ENCODE data around the gene OARD1.

OARD1 gene

GRCh38 chr6:41073968-41074691 is 2.0 kb upstream of the OARD1 start:
- H3K36me3 ChIP-seq (ENCODE audit: insufficient read depth, low read depth, low read length) = peaks cover 37% of the 10 kb centered on the region
- no peaks in the 10 kb centered on the region for H3K9me3 ChIP-seq (ENCODE audit: insufficient read depth, low read depth, low read length)
- H3K9ac ChIP-seq (ENCODE audit: low read depth, low read length) = peak overlapping the region; percentile 99; the same call in 1 of the 2 replicates
- H3K4me1 ChIP-seq (ENCODE audit: insufficient read depth, low read length) = peaks cover 21% of the 10 kb centered on the region; the same call in 1 of the 2 replicates
- peak overlapping the region; percentile 75 for H3K27ac ChIP-seq (ENCODE audit: low read length)
- no peaks in the 10 kb centered on the region for H3K27me3 ChIP-seq (ENCODE audit: insufficient read depth, low read length)
- peak overlapping the region; percentile 80 for H3K4me3 ChIP-seq (ENCODE audit: low read length)

GRCh38 chr6:41073203-41073967 is 1.2 kb upstream of the OARD1 start:
- Histone ChIP-seq H3K9ac (ENCODE audit: low read depth, low read length) (peak overlapping the region; percentile 99), H3K36me3 (ENCODE audit: insufficient read depth, low read depth, low read length) (peaks cover 37% of the 10 kb centered on the region), H3K4me3 (ENCODE audit: low read length) (peak overlapping the region; percentile 80), H3K27me3 (ENCODE audit: insufficient read depth, low read length) (no peaks in the 10 kb centered on the region), H3K9me3 (ENCODE audit: insufficient read depth, low read depth, low read length) (no peaks in the 10 kb centered on the region), H3K4me1 (ENCODE audit: insufficient read depth, low read length) (peaks cover 21% of the 10 kb centered on the region; the same call in 1 of the 2 replicates), H3K27ac (ENCODE audit: low read length) (peak overlapping the region; percentile 83)

DNA sequence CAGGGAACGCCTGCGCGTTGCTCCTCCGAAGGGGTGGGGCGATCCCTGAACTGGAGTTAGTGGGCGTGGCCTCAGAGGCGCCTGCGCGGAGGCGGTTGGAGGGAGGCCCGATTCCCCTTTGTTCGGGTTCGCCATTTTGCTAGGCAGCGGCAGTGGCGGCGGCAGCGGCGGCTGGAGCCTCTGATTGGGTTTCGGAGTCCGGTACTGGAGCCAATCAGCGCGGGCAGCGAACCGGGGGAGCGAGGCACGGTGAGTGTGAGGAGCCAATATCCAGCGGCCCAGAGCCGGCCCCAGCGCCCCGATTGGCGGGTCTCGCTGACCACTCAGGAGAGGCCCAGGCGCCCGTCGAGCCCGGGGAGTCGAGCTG is 663 bp upstream of the OARD1 start, which contains the start of gene NFYA:
Gene NFYA (plus strand): TSS at position 139 of the 367 bp plus-strand sequence. CDS start 6,116 bp downstream, outside the sequence.
- H3K9me3 ChIP-seq (ENCODE audit: insufficient read depth, low read depth, low read length) = no peaks in the 10 kb centered on the region

GRCh38 chr6:41071501-41071922 is 644 bp downstream of the OARD1 start:
- peaks cover 49% of the 10 kb centered on the region for H3K36me3 ChIP-seq (ENCODE audit: insufficient read depth, low read depth, low read length)
- H3K9ac ChIP-seq (ENCODE audit: low read depth, low read length) = peak overlapping the region; percentile 99
- H3K9me3 ChIP-seq (ENCODE audit: insufficient read depth, low read depth, low read length) = no peaks in the 10 kb centered on the region
- H3K27me3 ChIP-seq (ENCODE audit: insufficient read depth, low read length) = no peaks in the 10 kb centered on the region
- peak overlapping the region; percentile 84 for H3K4me3 ChIP-seq (ENCODE audit: low read length)
- H3K4me1 ChIP-seq (ENCODE audit: insufficient read depth, low read length) = peaks cover 21% of the 10 kb centered on the region; the same call in 1 of the 2 replicates
- peak overlapping the region; percentile 99 for H3K27ac ChIP-seq (ENCODE audit: low read length)

More for the DNA sequence above, 663 bp upstream of the OARD1 start, which contains the start of gene NFYA:
- H3K36me3 ChIP-seq (ENCODE audit: insufficient read depth, low read depth, low read length) = peaks cover 37% of the 10 kb centered on the region
- H3K4me3 ChIP-seq (ENCODE audit: low read length) = peak within 1 kb of the TSS; percentile 84
- H3K4me1 ChIP-seq (ENCODE audit: insufficient read depth, low read length) = peaks cover 21% of the 10 kb centered on the region; the same call in 1 of the 2 replicates
- peak within 1 kb of the TSS; percentile 99 for H3K27ac ChIP-seq (ENCODE audit: low read length)
- H3K9ac ChIP-seq (ENCODE audit: low read depth, low read length) = peak within 1 kb of the TSS; percentile 99
- no peaks in the 10 kb centered on the region for H3K27me3 ChIP-seq (ENCODE audit: insufficient read depth, low read length)

- Histone ChIP-seq H3K27ac (ENCODE audit: low read length) (no peak overlapping the region), H3K36me3 (ENCODE audit: insufficient read depth, low read depth, low read length) (peaks cover 77% of the 10 kb centered on the region), H3K27me3 (ENCODE audit: insufficient read depth, low read length) (no peaks in the 10 kb centered on the region), H3K4me3 (ENCODE audit: low read length) (no peak overlapping the region), H3K9ac (ENCODE audit: low read depth, low read length) (no peak overlapping the region), H3K4me1 (ENCODE audit: insufficient read depth, low read length) (peaks cover 9% of the 10 kb centered on the region; the same call in 1 of the 2 replicates), H3K9me3 (ENCODE audit: insufficient read depth, low read depth, low read length) (no peaks in the 10 kb centered on the region)
Measured at GRCh38 chr6:41066867-41067304, 5.3 kb downstream of the OARD1 start.

GRCh38 chr6:41065550-41066026 is 6.6 kb downstream of the OARD1 start:
- H3K27me3 ChIP-seq (ENCODE audit: insufficient read depth, low read length) = no peaks in the 10 kb centered on the region
- H3K4me3 ChIP-seq (ENCODE audit: low read length) = no peak overlapping the region
- no peaks in the 10 kb centered on the region for H3K9me3 ChIP-seq (ENCODE audit: insufficient read depth, low read depth, low read length)
- no peak overlapping the region for H3K9ac ChIP-seq (ENCODE audit: low read depth, low read length)
- H3K36me3 ChIP-seq (ENCODE audit: insufficient read depth, low read depth, low read length) = peaks cover 83% of the 10 kb centered on the region
- H3K27ac ChIP-seq (ENCODE audit: low read length) = no peak overlapping the region
- peaks cover 4% of the 10 kb centered on the region; the same call in 1 of the 2 replicates for H3K4me1 ChIP-seq (ENCODE audit: insufficient read depth, low read length)

DNA sequence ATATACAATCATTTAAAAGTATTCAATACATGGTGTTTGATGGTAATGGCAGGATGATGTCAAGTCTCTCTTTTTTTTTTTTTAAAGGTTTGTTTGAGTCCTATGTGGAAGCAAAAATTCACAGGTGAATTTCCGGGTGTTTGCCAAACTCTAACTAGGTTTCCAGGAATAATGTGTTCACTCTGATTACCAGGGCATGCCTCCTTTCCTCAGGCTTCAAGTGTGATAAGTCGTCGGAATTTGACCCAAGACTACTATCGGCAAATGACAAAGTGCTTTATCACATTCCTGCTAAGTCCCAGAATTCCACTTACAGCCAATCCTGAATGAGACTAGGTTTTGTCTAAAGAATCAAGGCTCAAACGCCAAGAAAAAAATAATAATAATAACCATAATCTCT is 7.3 kb downstream of the OARD1 start:
- Histone ChIP-seq H3K27ac (ENCODE audit: low read length) (no peak overlapping the region), H3K27me3 (ENCODE audit: insufficient read depth, low read length) (no peaks in the 10 kb centered on the region), H3K4me3 (ENCODE audit: low read length) (no peak overlapping the region), H3K4me1 (ENCODE audit: insufficient read depth, low read length) (no peaks in the 10 kb centered on the region), H3K9ac (ENCODE audit: low read depth, low read length) (no peak overlapping the region), H3K36me3 (ENCODE audit: insufficient read depth, low read depth, low read length) (peaks cover 75% of the 10 kb centered on the region), H3K9me3 (ENCODE audit: insufficient read depth, low read depth, low read length) (no peaks in the 10 kb centered on the region)

DNA sequence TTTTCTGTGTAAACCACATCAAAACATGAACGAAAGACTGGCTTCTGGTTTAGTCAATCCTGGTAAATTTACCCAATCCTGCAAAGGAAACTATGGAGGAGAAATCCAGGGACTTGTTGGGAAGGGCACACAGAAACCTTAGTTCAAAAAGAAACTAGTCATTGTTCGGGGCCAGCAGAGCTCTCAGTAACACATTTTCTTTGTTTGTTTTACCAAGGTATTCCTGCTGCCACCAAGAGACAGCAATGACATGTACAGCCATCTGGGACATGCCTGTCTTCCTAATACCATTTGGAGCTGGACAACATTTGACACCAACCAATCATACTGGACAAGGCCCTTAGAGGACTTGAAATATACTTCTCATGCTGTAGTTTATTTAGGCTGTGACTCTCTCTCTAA is 8.3 kb downstream of the OARD1 start:
- H3K4me3 ChIP-seq (ENCODE audit: low read length) = no peak overlapping the region
- H3K27me3 ChIP-seq (ENCODE audit: insufficient read depth, low read length) = no peaks in the 10 kb centered on the region
- H3K36me3 ChIP-seq (ENCODE audit: insufficient read depth, low read depth, low read length) = peaks cover 67% of the 10 kb centered on the region
- H3K9me3 ChIP-seq (ENCODE audit: insufficient read depth, low read depth, low read length) = no peaks in the 10 kb centered on the region
- H3K4me1 ChIP-seq (ENCODE audit: insufficient read depth, low read length) = 0 out of 2 replicates have a peak, but pooled peaks cover 4% of the 10 kb centered on the region
- H3K27ac ChIP-seq (ENCODE audit: low read length) = no peak overlapping the region
- no peak overlapping the region for H3K9ac ChIP-seq (ENCODE audit: low read depth, low read length)

DNA sequence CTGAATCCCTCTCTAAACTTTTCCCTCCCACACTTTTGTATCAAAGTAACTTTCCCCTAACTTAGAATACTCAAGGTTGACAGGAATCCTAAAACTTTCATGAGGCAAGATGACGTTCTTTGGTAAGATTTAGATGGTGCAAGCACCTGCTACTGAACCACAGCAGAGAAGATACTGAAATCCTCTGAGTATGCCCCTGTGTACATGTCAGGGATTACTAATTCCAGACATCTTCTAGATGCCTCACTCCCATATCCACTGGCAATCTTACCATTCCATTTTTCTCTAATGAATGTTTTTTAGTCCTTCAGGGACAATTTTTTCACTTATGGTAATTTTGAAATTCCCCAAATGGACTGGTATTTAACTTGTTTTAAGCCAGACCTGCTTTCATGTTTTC is 10.1 kb downstream of the OARD1 start:
- Histone ChIP-seq H3K4me3 (ENCODE audit: low read length) (no peak overlapping the region), H3K9ac (ENCODE audit: low read depth, low read length) (no peak overlapping the region), H3K27me3 (ENCODE audit: insufficient read depth, low read length) (no peaks in the 10 kb centered on the region), H3K27ac (ENCODE audit: low read length) (no peak overlapping the region), H3K4me1 (ENCODE audit: insufficient read depth, low read length) (0 out of 2 replicates have a peak, but pooled peaks cover 8% of the 10 kb centered on the region), H3K36me3 (ENCODE audit: insufficient read depth, low read depth, low read length) (peaks cover 48% of the 10 kb centered on the region), H3K9me3 (ENCODE audit: insufficient read depth, low read depth, low read length) (no peaks in the 10 kb centered on the region)

- H3K27ac ChIP-seq (ENCODE audit: low read length) = no peak overlapping the region
- 0 out of 2 replicates have a peak, but pooled peaks cover 8% of the 10 kb centered on the region for H3K4me1 ChIP-seq (ENCODE audit: insufficient read depth, low read length)
- no peaks in the 10 kb centered on the region for H3K27me3 ChIP-seq (ENCODE audit: insufficient read depth, low read length)
- H3K36me3 ChIP-seq (ENCODE audit: insufficient read depth, low read depth, low read length) = peaks cover 42% of the 10 kb centered on the region
- no peaks in the 10 kb centered on the region for H3K9me3 ChIP-seq (ENCODE audit: insufficient read depth, low read depth, low read length)
- H3K9ac ChIP-seq (ENCODE audit: low read depth, low read length) = no peak overlapping the region
- no peak overlapping the region for H3K4me3 ChIP-seq (ENCODE audit: low read length)
Measured at GRCh38 chr6:41061196-41061726, 10.9 kb downstream of the OARD1 start.

DNA sequence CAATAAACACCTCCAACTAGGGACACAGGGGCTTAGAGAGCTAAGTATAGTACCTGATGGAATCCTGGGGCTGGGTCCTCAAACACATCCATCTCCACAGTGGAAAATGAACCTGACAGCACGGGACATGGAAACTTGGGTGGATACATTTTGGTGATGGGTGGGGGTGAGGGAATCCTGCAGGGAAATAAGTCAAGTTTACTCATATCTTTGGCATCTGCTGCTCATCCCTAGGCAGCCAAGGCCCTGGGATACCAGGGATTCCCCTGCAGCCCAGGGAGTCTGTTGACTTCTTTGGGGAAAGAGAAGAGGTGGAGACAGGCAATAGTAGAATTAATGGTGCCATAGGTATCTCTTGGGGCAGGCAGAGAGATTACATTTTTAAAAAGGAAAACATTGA is 12.6 kb downstream of the OARD1 start:
- Histone ChIP-seq H3K27ac (ENCODE audit: low read length) (no peak overlapping the region), H3K27me3 (ENCODE audit: insufficient read depth, low read length) (no peaks in the 10 kb centered on the region), H3K9me3 (ENCODE audit: insufficient read depth, low read depth, low read length) (no peaks in the 10 kb centered on the region), H3K9ac (ENCODE audit: low read depth, low read length) (no peak overlapping the region), H3K36me3 (ENCODE audit: insufficient read depth, low read depth, low read length) (peaks cover 25% of the 10 kb centered on the region), H3K4me1 (ENCODE audit: insufficient read depth, low read length) (0 out of 2 replicates have a peak, but pooled peaks cover 8% of the 10 kb centered on the region), H3K4me3 (ENCODE audit: low read length) (no peak overlapping the region)

Data from iPS-20b (cell line).